Endothelial cell of umbilical vein (primary cell): ENCODE measurements around the gene MN1.

Experiments used
- CTCF ChIP-seq, 2 donors: IDR thresholded peaks; 1 replicate in 1 of 2; 2 replicates in 1 of 2; pipeline ENCODE4 v1.5.1; 2011; ENCODE audit warnings: low read length in 2 of 2, mild to moderate bottlenecking in 2 of 2, moderate library complexity in 2 of 2, control low read depth in 1 of 2, inconsistent platforms in 1 of 2, low read depth in 1 of 2; ENCODE audit not compliant: insufficient read depth in 1 of 2; ENCODE audit errors: extremely low read depth in 1 of 2
- GATA2 ChIP-seq: IDR thresholded peaks from 2 replicates; pipeline ENCODE4 v1.7.0; 2011; ENCODE audit warnings: low read depth, mild to moderate bottlenecking, moderate library complexity, mixed read lengths, low read length; ENCODE audit not compliant: insufficient read length, insufficient read depth
- MYC ChIP-seq: IDR thresholded peaks from one replicate; pipeline ENCODE4 v1.6.1; 2011; ENCODE audit warnings: mild to moderate bottlenecking, low read depth, low read length
- POLR2A ChIP-seq: IDR thresholded peaks from 2 replicates; pipeline ENCODE4 v1.6.1; 2012; ENCODE audit warnings: low read depth, mild to moderate bottlenecking, control low read depth, low read length
- POLR2AphosphoS5 ChIP-seq: IDR thresholded peaks from 2 replicates; pipeline ENCODE4 v1.6.1; 2012; ENCODE audit warnings: low read depth, mild to moderate bottlenecking, control low read depth, low read length, moderate library complexity; ENCODE audit not compliant: insufficient read depth

DNA sequence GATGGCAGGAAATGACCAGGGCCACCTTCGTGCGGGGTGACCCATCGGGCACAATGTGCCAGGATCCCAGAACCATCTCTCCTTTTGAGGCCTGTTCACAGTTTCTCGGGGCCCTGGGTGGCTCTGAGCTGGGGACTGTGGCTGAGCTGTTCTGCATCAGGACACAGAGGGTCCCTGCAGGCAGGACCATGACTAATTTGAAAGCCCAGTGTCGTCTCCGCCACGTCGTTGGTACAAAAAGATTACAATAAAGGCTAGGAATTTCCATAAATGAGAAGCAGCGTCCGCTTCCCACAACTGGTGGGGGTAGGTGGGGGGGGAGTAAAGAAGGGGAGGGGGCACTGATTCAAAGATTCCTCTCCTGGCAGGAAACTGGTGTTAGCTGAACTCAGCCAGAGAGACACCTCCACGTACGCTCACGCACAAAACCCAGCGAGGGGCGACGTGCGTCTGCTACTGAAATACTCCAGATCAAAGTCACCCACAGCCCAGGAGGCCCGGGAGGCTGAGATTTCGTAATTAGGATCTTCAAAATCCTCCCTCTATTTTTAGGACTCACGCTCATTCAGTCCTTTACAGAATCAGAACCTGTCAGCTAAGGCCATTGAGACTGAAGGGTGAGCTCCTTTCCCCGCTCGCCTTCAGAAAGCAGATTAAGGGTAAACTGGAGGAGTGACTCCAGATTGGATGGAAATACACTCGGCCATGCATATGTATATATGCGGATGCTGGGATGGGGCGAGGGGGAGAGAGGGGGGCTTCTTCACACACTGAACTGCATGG is 11.0 kb downstream of the MN1 start:
- TF ChIP-seq CTCF (IDR thresholded peaks at IDR 0.05; ENCODE audit: extremely low read depth in 1 of 2, insufficient read depth in 1 of 2, low read depth in 1 of 2, low read length in 2 of 2) = no peak
- no peak for TF ChIP-seq MYC
- no peak for TF ChIP-seq GATA2
- TF ChIP-seq POLR2A = no peak
- TF ChIP-seq POLR2AphosphoS5 = no peak
